Neural progenitor cell (in vitro differentiated cells): ENCODE results near the gene CCR6. TPM values are rescaled to one million over a fixed set of nuclear protein-coding genes. Genes with fewer than 3 reads are reported as not detected.

Source experiments
- DNase-seq: peaks from one replicate; pipeline ENCODE4 v3.0.0-alpha.2; 2016; ENCODE audit warnings: low spot score
- H2AFZ ChIP-seq: fragments of 200-600 bp; sonication (generic); replicated peaks from 2 replicates; pipeline ENCODE4 v1.6.1; 2016; ENCODE audit warnings: antibody characterized with exemption
- H3F3A ChIP-seq: fragments of 200-600 bp; sonication (generic); 2 replicates; pipeline ENCODE4 v1.6.1; 2016; ENCODE audit warnings: antibody characterized with exemption, low read depth
- H3K27ac ChIP-seq: fragments of 200-600 bp; sonication (generic); 2 replicates; pipeline ENCODE4 v1.5.1; 2016; ENCODE audit warnings: mild to moderate bottlenecking
- H3K27me3 ChIP-seq: fragments of 200-600 bp; sonication (generic); 2 replicates; pipeline ENCODE4 v1.6.1; 2016; ENCODE audit warnings: mild to moderate bottlenecking, moderate library complexity
- H3K36me3 ChIP-seq: fragments of 200-600 bp; sonication (generic); 2 replicates; pipeline ENCODE4 v1.5.1; 2016
- H3K4me1 ChIP-seq: fragments of 200-600 bp; sonication (generic); 2 replicates; pipeline ENCODE4 v1.6.1; 2016; ENCODE audit warnings: mixed run types
- H3K4me2 ChIP-seq: fragments of 200-600 bp; sonication (generic); 2 replicates; pipeline ENCODE4 v1.6.1; 2016
- H3K4me3 ChIP-seq: fragments of 200-600 bp; sonication (generic); 2 replicates; pipeline ENCODE4 v1.5.1; 2016
- H3K79me2 ChIP-seq: fragments of 200-600 bp; sonication (generic); 2 replicates; pipeline ENCODE4 v1.6.1; 2016; ENCODE audit warnings: low read depth
- H3K9ac ChIP-seq: fragments of 200-600 bp; sonication (generic); 2 replicates; pipeline ENCODE4 v1.6.1; 2016
- H3K9me3 ChIP-seq: fragments of 200-600 bp; sonication (generic); 2 replicates; pipeline ENCODE4 v1.5.1; 2016; ENCODE audit warnings: low read depth
- H4K20me1 ChIP-seq: fragments of 200-600 bp; sonication (generic); 2 replicates; pipeline ENCODE4 v1.6.1; 2016; ENCODE audit warnings: low read depth
- H3K27ac Mint-ChIP-seq: 3 replicates; pipeline ENCODE4 v1.8.0; 2021; ENCODE audit warnings: mixed read lengths
- H3K27me3 Mint-ChIP-seq: 2 replicates; pipeline ENCODE4 v1.8.0; 2022; ENCODE audit warnings: low read depth, mild to moderate bottlenecking, inconsistent platforms, moderate library complexity, mixed read lengths; ENCODE audit not compliant: insufficient read depth
- H3K36me3 Mint-ChIP-seq: 3 replicates; pipeline ENCODE4 v1.8.0; 2021; ENCODE audit warnings: mixed read lengths
- H3K4me1 Mint-ChIP-seq: 3 replicates; pipeline ENCODE4 v1.8.0; 2021; ENCODE audit warnings: mixed read lengths
- H3K4me3 Mint-ChIP-seq: 3 replicates; pipeline ENCODE4 v1.8.0; 2021; ENCODE audit warnings: mild to moderate bottlenecking, moderate library complexity, mixed read lengths
- H3K9me3 Mint-ChIP-seq: 3 replicates; pipeline ENCODE4 v1.8.0; 2020; ENCODE audit warnings: mixed read lengths
- CTCF ChIP-seq: fragments of 200-600 bp; sonication (generic); IDR thresholded peaks from 2 replicates; pipeline ENCODE4 v1.5.1; 2017; ENCODE audit warnings: antibody characterized with exemption, mild to moderate bottlenecking
- EZH2 ChIP-seq: fragments of 200-600 bp; sonication (generic); IDR thresholded peaks from 2 replicates; pipeline ENCODE4 v1.6.1; 2017; ENCODE audit warnings: antibody characterized with exemption, mild to moderate bottlenecking, moderate library complexity
- EZH2phosphoT487 ChIP-seq: fragments of 200-600 bp; sonication (generic); IDR thresholded peaks from 2 replicates; pipeline ENCODE4 v1.6.1; 2017; ENCODE audit warnings: antibody characterized with exemption
- total RNA-seq: library from RNA; depleted of rRNA; stranded (reverse); fragments of >200 nt; gene quantifications from 2 replicates; pipeline ENCODE4 v1.2.3, GENCODE V29; 2015; ENCODE audit warnings: low replicate concordance

Gene CCR6
- total RNA-seq, 1 donor from 2014 or later = not detected

GRCh38 chr6:167129562-167129961 lies 6.7 kb downstream of the CCR6 start:
- no peak overlapping the region for H3K27ac Mint-ChIP-seq
- H2AFZ ChIP-seq = no peak overlapping the region
- no peak overlapping the region for H3K4me3 ChIP-seq
- no peaks in the 10 kb centered on the region for H3K9me3 ChIP-seq
- H3K27ac ChIP-seq = no peak overlapping the region
- no peaks in the 10 kb centered on the region for H3K36me3 ChIP-seq
- H3K4me3 Mint-ChIP-seq = no peak overlapping the region
- H3K4me1 ChIP-seq = no peaks in the 10 kb centered on the region
- H3K36me3 Mint-ChIP-seq = no peaks in the 10 kb centered on the region
- H4K20me1 ChIP-seq = no peaks in the 10 kb centered on the region
- peaks cover 5% of the 10 kb centered on the region for H3K27me3 Mint-ChIP-seq
- H3K4me1 Mint-ChIP-seq = peaks cover 3% of the 10 kb centered on the region
- no peak for DNase-seq
- no peak overlapping the region for H3K9ac ChIP-seq
- no peak for TF ChIP-seq EZH2phosphoT487
- no peak for TF ChIP-seq EZH2
- no peak for TF ChIP-seq CTCF
- no peaks in the 10 kb centered on the region for H3K27me3 ChIP-seq
- no peaks in the 10 kb centered on the region for H3K79me2 ChIP-seq
- no peaks in the 10 kb centered on the region for H3K9me3 Mint-ChIP-seq
- no peaks in the 10 kb centered on the region for H3F3A ChIP-seq
- H3K4me2 ChIP-seq = no peak overlapping the region

GRCh38 chr6:167130008-167130677 lies 7.2 kb downstream of the CCR6 start:
- no peaks in the 10 kb centered on the region for H3K36me3 ChIP-seq
- no peak overlapping the region for H3K4me3 ChIP-seq
- no peaks in the 10 kb centered on the region for H3K27me3 ChIP-seq
- H3F3A ChIP-seq = no peaks in the 10 kb centered on the region
- no peak for DNase-seq
- Mint-ChIP-seq H3K27me3 (peaks cover 5% of the 10 kb centered on the region), H3K36me3 (no peaks in the 10 kb centered on the region), H3K4me1 (peaks cover 3% of the 10 kb centered on the region), H3K27ac (no peak overlapping the region), H3K4me3 (no peak overlapping the region), H3K9me3 (no peaks in the 10 kb centered on the region)
- H3K9ac ChIP-seq = no peak overlapping the region
- no peak overlapping the region for H2AFZ ChIP-seq
- no peak overlapping the region for H3K27ac ChIP-seq
- no peaks in the 10 kb centered on the region for H3K9me3 ChIP-seq
- H3K4me1 ChIP-seq = no peaks in the 10 kb centered on the region
- H3K79me2 ChIP-seq = no peaks in the 10 kb centered on the region
- no peak overlapping the region for H3K4me2 ChIP-seq
- TF ChIP-seq CTCF = no peak
- no peak for TF ChIP-seq EZH2
- TF ChIP-seq EZH2phosphoT487 = no peak
- no peaks in the 10 kb centered on the region for H4K20me1 ChIP-seq

GRCh38 chr6:167130712-167131684 lies 8.1 kb downstream of the CCR6 start:
- Histone ChIP-seq H4K20me1 (no peaks in the 10 kb centered on the region), H3K79me2 (no peaks in the 10 kb centered on the region), H3K4me2 (no peak overlapping the region), H3K27me3 (no peaks in the 10 kb centered on the region), H3K27ac (no peak overlapping the region), H2AFZ (no peak overlapping the region), H3K9me3 (no peaks in the 10 kb centered on the region), H3K4me3 (no peak overlapping the region), H3K36me3 (no peaks in the 10 kb centered on the region), H3F3A (no peaks in the 10 kb centered on the region), H3K4me1 (no peaks in the 10 kb centered on the region), H3K9ac (no peak overlapping the region)
- no peak for DNase-seq
- peaks cover 7% of the 10 kb centered on the region for H3K27me3 Mint-ChIP-seq
- peaks cover 3% of the 10 kb centered on the region for H3K4me1 Mint-ChIP-seq
- no peaks in the 10 kb centered on the region for H3K9me3 Mint-ChIP-seq
- no peaks in the 10 kb centered on the region for H3K36me3 Mint-ChIP-seq
- no peak overlapping the region for H3K4me3 Mint-ChIP-seq
- TF ChIP-seq CTCF (no peak), EZH2 (no peak), EZH2phosphoT487 (no peak)
- no peak overlapping the region for H3K27ac Mint-ChIP-seq
